Endodermal cell (in vitro differentiated cells): ENCODE measurements around the gene CFAP251. TPM values are rescaled to one million over a fixed set of nuclear protein-coding genes. Genes with fewer than 3 reads are reported as not detected.
A peak's percentile ranks its signal among the peaks of the same experiment; 100 is the strongest.

ENCODE experiments used
- DNase-seq: peaks from one replicate; pipeline ENCODE4 v3.0.0-alpha.2; 2017
- H3K27ac ChIP-seq: 2 replicates; pipeline ENCODE4 v1.5.1; 2013; ENCODE audit warnings: mild to moderate bottlenecking, low read depth, low read length, moderate library complexity
- H3K27me3 ChIP-seq: 2 replicates; pipeline ENCODE4 v1.6.1; 2013; ENCODE audit warnings: mild to moderate bottlenecking, low read length, moderate library complexity; ENCODE audit not compliant: insufficient read depth, control insufficient read depth, poor library complexity, severe bottlenecking
- H3K36me3 ChIP-seq: 2 replicates; pipeline ENCODE4 v1.7.0; 2013; ENCODE audit warnings: mild to moderate bottlenecking, low read length, moderate library complexity; ENCODE audit not compliant: control insufficient read depth, insufficient read depth
- H3K4me1 ChIP-seq: one replicate; pipeline ENCODE4 v1.7.0; 2013; ENCODE audit warnings: low read length; ENCODE audit not compliant: control insufficient read depth, insufficient read depth
- H3K4me3 ChIP-seq: 2 replicates; pipeline ENCODE4 v1.5.1; 2013; ENCODE audit warnings: mild to moderate bottlenecking, low read length, moderate library complexity
- H3K9ac ChIP-seq: 2 replicates; pipeline ENCODE4 v1.6.1; 2013; ENCODE audit warnings: mild to moderate bottlenecking, low read length, moderate library complexity; ENCODE audit not compliant: poor library complexity, severe bottlenecking; ENCODE audit errors: extremely low read depth
- H3K9me3 ChIP-seq: 2 replicates; pipeline ENCODE4 v1.6.1; 2013; ENCODE audit warnings: mild to moderate bottlenecking, low read length, moderate library complexity; ENCODE audit not compliant: control insufficient read depth
- H3K27ac Mint-ChIP-seq: 2 replicates; pipeline ENCODE4 v1.8.0; 2020; ENCODE audit warnings: mixed read lengths
- H3K27me3 Mint-ChIP-seq: 2 replicates; pipeline ENCODE4 v1.8.0; 2021; ENCODE audit warnings: mild to moderate bottlenecking, mixed read lengths; ENCODE audit not compliant: insufficient read depth
- H3K36me3 Mint-ChIP-seq: 2 replicates; pipeline ENCODE4 v1.8.0; 2020; ENCODE audit warnings: low read depth, mixed read lengths
- H3K4me1 Mint-ChIP-seq: 2 replicates; pipeline ENCODE4 v1.8.0; 2020; ENCODE audit warnings: mixed read lengths
- H3K4me3 Mint-ChIP-seq: 2 replicates; pipeline ENCODE4 v1.8.0; 2020; ENCODE audit warnings: mild to moderate bottlenecking, moderate library complexity, mixed read lengths
- H3K9me3 Mint-ChIP-seq: 2 replicates; pipeline ENCODE4 v1.8.0; 2020; ENCODE audit warnings: mild to moderate bottlenecking, mixed read lengths
- CTCF ChIP-seq: fragments of 200-600 bp; sonication (generic); conservative IDR thresholded peaks from 2 replicates; pipeline ENCODE4 v1.5.0; 2021; ENCODE audit warnings: antibody characterized with exemption, mild to moderate bottlenecking
- WGBS, 2 experiments: methylation state at CpG; one replicate each; pipeline versions ENCODE4 v1.1.5 to v1.1.7; 2013; ENCODE audit warnings: missing lambda C conversion rate in 2 of 2, mixed read lengths in 1 of 2; ENCODE audit not compliant: insufficient coverage in 1 of 2, insufficient read length in 1 of 2; 5-methylcytosine and 5-hydroxymethylcytosine counted together
- total RNA-seq, 2 donors: library from RNA; stranded (reverse); fragmentation: NEBNext Ultra II Directional in 1 of 2; extraction: Animal tissue kit (Norgen Biotek cat#: 25700) in 1 of 2; gene quantifications; 2 replicates in 1 of 2; 3 replicates in 1 of 2; pipeline ENCODE4 v1.2.1, GENCODE V29; 2021

The CFAP251 gene
- total RNA-seq, 2 donors from 2014 or later: 3.4 to 11.2 TPM

- no peaks in the 10 kb centered on the region for H3K9me3 Mint-ChIP-seq
- TF ChIP-seq CTCF: no peak
- no peaks in the 10 kb centered on the region for H3K4me1 ChIP-seq
- no peaks in the 10 kb centered on the region for H3K4me1 Mint-ChIP-seq
- no peaks in the 10 kb centered on the region for H3K9me3 ChIP-seq
- H3K4me3 Mint-ChIP-seq: no peak overlapping the region
- peaks cover 37% of the 10 kb centered on the region for H3K36me3 Mint-ChIP-seq
- DNase-seq: no peak
- peaks cover 35% of the 10 kb centered on the region for H3K36me3 ChIP-seq
- WGBS, 2 experiments: 96 to 97% methylated on average over 8 of the region's 8 CpGs
- H3K27ac Mint-ChIP-seq: no peak overlapping the region
- H3K4me3 ChIP-seq: no peak overlapping the region
- H3K27me3 Mint-ChIP-seq: no peaks in the 10 kb centered on the region
- H3K27ac ChIP-seq: no peak overlapping the region
- H3K9ac ChIP-seq: no peak overlapping the region
- H3K27me3 ChIP-seq: no peaks in the 10 kb centered on the region
These were observed 129.8 kb downstream of the CFAP251 start for GRCh38 chr12:122048151-122048550.

GRCh38 chr12:122049827-122050226 is 131.4 kb downstream of the CFAP251 start:
- H3K9me3 ChIP-seq: no peaks in the 10 kb centered on the region
- H3K4me3 ChIP-seq: no peak overlapping the region
- no peak overlapping the region for H3K27ac Mint-ChIP-seq
- peaks cover 30% of the 10 kb centered on the region for H3K36me3 ChIP-seq
- H3K4me1 ChIP-seq: no peaks in the 10 kb centered on the region
- peaks cover 32% of the 10 kb centered on the region for H3K36me3 Mint-ChIP-seq
- no peak for DNase-seq
- H3K9me3 Mint-ChIP-seq: no peaks in the 10 kb centered on the region
- H3K9ac ChIP-seq: no peak overlapping the region
- no peaks in the 10 kb centered on the region for H3K27me3 ChIP-seq
- no peaks in the 10 kb centered on the region for H3K4me1 Mint-ChIP-seq
- TF ChIP-seq CTCF: no peak
- WGBS, 2 experiments: 93 to 96% methylated on average over 9 of the region's 9 CpGs
- no peak overlapping the region for H3K27ac ChIP-seq
- no peaks in the 10 kb centered on the region for H3K27me3 Mint-ChIP-seq
- no peak overlapping the region for H3K4me3 Mint-ChIP-seq

- WGBS, 2 experiments: 93 to 96% methylated on average over 10 to 20 of the region's 20 CpGs
- Mint-ChIP-seq H3K9me3 (no peaks in the 10 kb centered on the region), H3K4me3 (no peak overlapping the region), H3K4me1 (no peaks in the 10 kb centered on the region), H3K36me3 (peaks cover 31% of the 10 kb centered on the region), H3K27ac (no peak overlapping the region), H3K27me3 (no peaks in the 10 kb centered on the region)
- Histone ChIP-seq H3K27me3 (no peaks in the 10 kb centered on the region), H3K4me1 (no peaks in the 10 kb centered on the region), H3K36me3 (peaks cover 30% of the 10 kb centered on the region), H3K27ac (no peak overlapping the region), H3K9me3 (no peaks in the 10 kb centered on the region), H3K9ac (no peak overlapping the region), H3K4me3 (no peak overlapping the region)
- no peak for TF ChIP-seq CTCF
- DNase-seq: peak; percentile 36
These were observed 132.3 kb downstream of the CFAP251 start for GRCh38 chr12:122050706-122051105.
